ENCODE results near the gene ADARB1. TPM values are rescaled to one million over a fixed set of nuclear protein-coding genes. Genes with fewer than 3 reads are reported as not detected.

Gene ADARB1
- total RNA-seq, 1 experiment from 2014 or later, result 14.1 TPM

DNA sequence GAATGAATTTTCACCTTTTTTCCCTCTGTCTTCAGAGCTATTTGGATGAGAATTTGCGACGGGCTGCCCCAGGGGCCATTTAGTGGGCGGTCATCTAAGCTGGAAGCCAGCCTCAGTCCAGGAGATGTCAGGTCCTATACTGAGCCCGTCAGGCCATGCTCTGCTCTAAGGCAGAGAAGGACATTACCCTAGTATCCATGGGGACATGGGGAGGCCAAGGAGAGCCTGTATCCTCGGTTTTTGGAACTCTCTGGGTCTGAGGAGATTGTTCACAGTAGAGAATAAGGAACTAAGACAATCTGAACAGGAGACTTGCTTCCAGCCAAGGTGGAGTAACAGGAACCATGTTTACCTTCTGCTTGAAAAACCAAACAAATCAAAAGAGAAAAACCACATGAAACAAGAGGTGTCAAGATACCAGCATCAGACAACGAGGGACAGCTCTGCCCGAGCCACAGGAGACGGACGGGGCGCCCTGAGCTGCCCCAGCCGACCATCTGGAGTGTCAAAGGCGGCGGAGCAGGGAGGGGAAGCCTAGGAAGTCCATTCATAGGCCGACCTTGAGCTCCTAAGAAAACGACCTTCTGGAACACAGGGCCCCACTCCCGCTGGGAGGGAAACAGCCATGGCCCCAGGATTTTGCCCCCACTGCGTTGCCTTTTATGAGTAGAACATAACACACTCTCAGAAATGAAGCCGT is 20.0 kb upstream of the ADARB1 start:
- Histone ChIP-seq H3K9me3 (ENCODE audit: low read length) (no peaks in the 10 kb centered on the region), H3K4me3 (ENCODE audit: low read length) (no peak overlapping the region), H3K4me2 (ENCODE audit: low read length) (no peak overlapping the region), H3K27ac (ENCODE audit: low read length) (no peak overlapping the region), H3K4me1 (ENCODE audit: insufficient read depth, low read length) (peaks cover 16% of the 10 kb centered on the region), H3K9me2 (replicated peaks; ENCODE audit: low read length) (no peaks in the 10 kb centered on the region), H2AFZ (ENCODE audit: low read length) (no peak overlapping the region), H3F3A (ENCODE audit: low read length, unreplicated experiment) (no peaks in the 10 kb centered on the region), H4K20me1 (ENCODE audit: low read length) (no peaks in the 10 kb centered on the region), H3K36me3 (ENCODE audit: low read depth, low read length) (no peaks in the 10 kb centered on the region), H3K27me3 (ENCODE audit: low read length) (no peaks in the 10 kb centered on the region), H3K9ac (ENCODE audit: low read length) (no peak overlapping the region), H3K79me2 (ENCODE audit: low read length) (no peaks in the 10 kb centered on the region)
- BruUV-seq (replicated peaks), result TSS peak; percentile 31
- DNase-seq (no peak), ATAC-seq (no peak)
- ChIA-PET POLR2A (ENCODE audit: unreplicated experiment) (no interaction called here), CTCF (no interaction called here)
- no peak for TF ChIP-seq EZH2phosphoT487 (IDR thresholded peaks at IDR 0.05; ENCODE audit: borderline replicate concordance, low read length)
- no peak for TF ChIP-seq EZH2 (IDR thresholded peaks at IDR 0.05; ENCODE audit: low read length, unreplicated experiment)
- TF ChIP-seq, protein P1, sequence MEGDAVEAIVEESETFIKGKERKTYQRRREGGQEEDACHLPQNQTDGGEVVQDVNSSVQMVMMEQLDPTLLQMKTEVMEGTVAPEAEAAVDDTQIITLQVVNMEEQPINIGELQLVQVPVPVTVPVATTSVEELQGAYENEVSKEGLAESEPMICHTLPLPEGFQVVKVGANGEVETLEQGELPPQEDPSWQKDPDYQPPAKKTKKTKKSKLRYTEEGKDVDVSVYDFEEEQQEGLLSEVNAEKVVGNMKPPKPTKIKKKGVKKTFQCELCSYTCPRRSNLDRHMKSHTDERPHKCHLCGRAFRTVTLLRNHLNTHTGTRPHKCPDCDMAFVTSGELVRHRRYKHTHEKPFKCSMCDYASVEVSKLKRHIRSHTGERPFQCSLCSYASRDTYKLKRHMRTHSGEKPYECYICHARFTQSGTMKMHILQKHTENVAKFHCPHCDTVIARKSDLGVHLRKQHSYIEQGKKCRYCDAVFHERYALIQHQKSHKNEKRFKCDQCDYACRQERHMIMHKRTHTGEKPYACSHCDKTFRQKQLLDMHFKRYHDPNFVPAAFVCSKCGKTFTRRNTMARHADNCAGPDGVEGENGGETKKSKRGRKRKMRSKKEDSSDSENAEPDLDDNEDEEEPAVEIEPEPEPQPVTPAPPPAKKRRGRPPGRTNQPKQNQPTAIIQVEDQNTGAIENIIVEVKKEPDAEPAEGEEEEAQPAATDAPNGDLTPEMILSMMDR (conservative IDR thresholded peaks at IDR 0.05; ENCODE audit: low read depth, low read length), result no peak
- intact Hi-C loops (cut with micrococcal nuclease), result no loop called here

DNA sequence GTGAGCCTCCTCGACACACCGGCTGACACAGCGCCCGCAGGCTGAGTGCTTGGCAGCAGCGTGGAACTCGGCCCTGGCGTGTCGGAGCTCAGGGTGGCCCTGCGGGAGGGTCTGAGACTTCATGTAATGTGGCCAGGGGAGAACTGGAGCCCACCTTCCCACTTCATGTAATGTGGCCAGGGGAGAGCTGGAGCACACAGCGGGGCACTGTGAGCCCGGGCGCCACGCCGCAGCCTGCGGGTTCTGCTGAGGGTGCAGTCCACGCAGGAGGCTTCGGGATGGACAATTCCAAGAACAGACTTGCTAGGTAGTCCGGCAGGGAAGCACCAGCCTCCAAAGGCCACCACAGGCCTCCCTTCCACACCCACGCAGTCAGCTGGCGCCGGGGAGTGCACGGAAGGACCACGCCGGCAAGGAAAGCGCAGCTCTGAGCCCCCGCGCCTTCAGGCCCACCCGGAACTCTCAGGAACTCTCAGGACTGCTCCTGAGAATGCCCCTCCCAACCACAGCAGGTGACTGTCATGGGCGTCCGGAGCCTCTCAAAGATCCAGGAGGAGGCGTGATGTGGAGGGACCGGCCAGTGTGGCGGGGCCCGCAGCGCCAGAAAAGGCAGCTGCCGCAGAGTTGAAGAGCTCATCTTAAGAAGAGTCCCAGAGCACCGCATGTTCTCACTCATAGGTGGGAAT is 19.3 kb upstream of the ADARB1 start:
- DNase-seq (no peak), ATAC-seq (no peak)
- Histone ChIP-seq H3K36me3 (ENCODE audit: low read depth, low read length) (no peaks in the 10 kb centered on the region), H4K20me1 (ENCODE audit: low read length) (no peaks in the 10 kb centered on the region), H3K79me2 (ENCODE audit: low read length) (no peaks in the 10 kb centered on the region), H3K9ac (ENCODE audit: low read length) (no peak overlapping the region), H3K27me3 (ENCODE audit: low read length) (no peaks in the 10 kb centered on the region), H3K27ac (ENCODE audit: low read length) (no peak overlapping the region), H3K9me2 (replicated peaks; ENCODE audit: low read length) (no peaks in the 10 kb centered on the region), H3K4me1 (ENCODE audit: insufficient read depth, low read length) (peaks cover 15% of the 10 kb centered on the region), H3K4me2 (ENCODE audit: low read length) (no peak overlapping the region), H3F3A (ENCODE audit: low read length, unreplicated experiment) (no peaks in the 10 kb centered on the region), H2AFZ (ENCODE audit: low read length) (no peak overlapping the region), H3K4me3 (ENCODE audit: low read length) (no peak overlapping the region), H3K9me3 (ENCODE audit: low read length) (no peaks in the 10 kb centered on the region)
- CTCF ChIA-PET, result no interaction called here
- intact Hi-C loops (cut with micrococcal nuclease), result no loop called here
- TF ChIP-seq EZH2 (IDR thresholded peaks at IDR 0.05; ENCODE audit: low read length, unreplicated experiment), result no peak
- TF ChIP-seq, protein P1 (conservative IDR thresholded peaks at IDR 0.05; ENCODE audit: low read depth, low read length), result no peak
- TF ChIP-seq EZH2phosphoT487 (IDR thresholded peaks at IDR 0.05; ENCODE audit: borderline replicate concordance, low read length), result no peak
- no TSS peak for BruUV-seq (replicated peaks)
- POLR2A ChIA-PET (ENCODE audit: unreplicated experiment), result no interaction called here

DNA sequence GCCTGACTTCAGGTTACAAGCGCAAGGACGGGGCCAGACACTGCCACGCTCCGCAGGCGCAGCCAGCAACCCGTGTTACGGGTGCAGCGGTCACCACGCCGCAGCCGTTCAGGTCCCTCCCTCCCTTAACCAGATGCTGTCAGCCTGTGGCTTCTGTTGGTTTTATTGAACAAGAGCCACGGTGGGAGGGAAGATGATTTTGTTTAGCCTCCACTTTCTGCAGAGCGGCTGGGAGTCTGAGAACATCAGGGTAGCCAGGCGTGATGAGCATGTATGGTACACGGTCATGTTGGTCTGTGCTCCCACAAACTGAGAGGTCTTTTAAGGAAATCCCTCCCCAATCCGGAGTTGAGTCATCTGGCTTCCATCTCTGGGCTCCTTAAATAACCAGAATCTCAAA is 18.5 kb upstream of the ADARB1 start:
- Histone ChIP-seq H3K9me3 (ENCODE audit: low read length) (no peaks in the 10 kb centered on the region), H3K9ac (ENCODE audit: low read length) (no peak overlapping the region), H3K9me2 (replicated peaks; ENCODE audit: low read length) (no peaks in the 10 kb centered on the region), H3K4me3 (ENCODE audit: low read length) (no peak overlapping the region), H2AFZ (ENCODE audit: low read length) (no peak overlapping the region), H3K4me2 (ENCODE audit: low read length) (no peak overlapping the region), H4K20me1 (ENCODE audit: low read length) (no peaks in the 10 kb centered on the region), H3K4me1 (ENCODE audit: insufficient read depth, low read length) (peaks cover 8% of the 10 kb centered on the region), H3F3A (ENCODE audit: low read length, unreplicated experiment) (no peaks in the 10 kb centered on the region), H3K36me3 (ENCODE audit: low read depth, low read length) (no peaks in the 10 kb centered on the region), H3K27ac (ENCODE audit: low read length) (no peak overlapping the region), H3K27me3 (ENCODE audit: low read length) (no peaks in the 10 kb centered on the region), H3K79me2 (ENCODE audit: low read length) (no peaks in the 10 kb centered on the region)
- intact Hi-C loops (cut with micrococcal nuclease), result no loop called here
- no TSS peak for BruUV-seq (replicated peaks)
- POLR2A ChIA-PET (ENCODE audit: unreplicated experiment), result no interaction called here
- ATAC-seq (no peak), DNase-seq (no peak)
- CTCF ChIA-PET, result no interaction called here
- TF ChIP-seq EZH2 (IDR thresholded peaks at IDR 0.05; ENCODE audit: low read length, unreplicated experiment), result no peak
- no peak for TF ChIP-seq EZH2phosphoT487 (IDR thresholded peaks at IDR 0.05; ENCODE audit: borderline replicate concordance, low read length)
- TF ChIP-seq, protein P1 (conservative IDR thresholded peaks at IDR 0.05; ENCODE audit: low read depth, low read length), result no peak

All from PC-3 (cell line).